ENCODE data around the gene RTL10. TPM values are rescaled to one million over a fixed set of nuclear protein-coding genes. Genes with fewer than 3 reads are reported as not detected.

Gene RTL10
- total and polyA plus RNA-seq, 10 of the 15 experiments (the other 5 are each of a cell fraction or from before 2014, with no cell fraction given) = 5.3 to 18.1 (median 10.3) TPM

DNA sequence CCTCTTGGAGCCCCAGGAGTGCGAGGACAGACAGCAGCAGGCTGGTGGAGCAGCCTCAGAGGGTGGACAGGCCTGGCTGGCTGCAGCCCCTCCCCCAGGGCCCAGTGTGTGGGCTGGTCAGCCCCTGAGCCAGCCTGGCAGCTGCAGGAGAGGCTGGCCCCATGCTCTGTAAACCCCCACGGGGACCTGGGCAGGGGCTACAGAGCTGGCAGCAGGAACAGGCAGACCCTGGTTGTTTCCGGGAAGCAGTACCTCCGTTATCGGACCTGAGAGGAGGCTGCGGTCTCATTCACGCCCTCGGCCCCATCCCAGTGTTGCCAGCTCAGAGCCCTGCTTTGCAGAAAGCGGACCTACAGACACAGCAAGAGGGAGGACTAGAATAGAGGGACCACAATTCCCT lies 48.4 kb upstream of the RTL10 start (continued):
- TF ChIP-seq GABPA (IDR thresholded peaks at IDR 0.05; ENCODE audit: low read depth) (no peak), MXI1 (IDR thresholded peaks at IDR 0.05; ENCODE audit: low read depth, low read length) (no peak), SREBF1 (IDR thresholded peaks at IDR 0.05; ENCODE audit: low read length) (no peak), NR2C2 (IDR thresholded peaks at IDR 0.05; ENCODE audit: borderline replicate concordance, control insufficient read depth, insufficient read length, low read depth) (no peak), FOXM1 (IDR thresholded peaks at IDR 0.05; ENCODE audit: low read depth, low read length) (no peak), ELK1 (IDR thresholded peaks at IDR 0.05; ENCODE audit: low read depth, low read length) (no peak), IRF4 (IDR thresholded peaks at IDR 0.05; ENCODE audit: low read depth, low read length) (no peak), MTA2 (IDR thresholded peaks at IDR 0.05; ENCODE audit: low read depth) (no peak)
- TF ChIP-seq, protein P1, sequence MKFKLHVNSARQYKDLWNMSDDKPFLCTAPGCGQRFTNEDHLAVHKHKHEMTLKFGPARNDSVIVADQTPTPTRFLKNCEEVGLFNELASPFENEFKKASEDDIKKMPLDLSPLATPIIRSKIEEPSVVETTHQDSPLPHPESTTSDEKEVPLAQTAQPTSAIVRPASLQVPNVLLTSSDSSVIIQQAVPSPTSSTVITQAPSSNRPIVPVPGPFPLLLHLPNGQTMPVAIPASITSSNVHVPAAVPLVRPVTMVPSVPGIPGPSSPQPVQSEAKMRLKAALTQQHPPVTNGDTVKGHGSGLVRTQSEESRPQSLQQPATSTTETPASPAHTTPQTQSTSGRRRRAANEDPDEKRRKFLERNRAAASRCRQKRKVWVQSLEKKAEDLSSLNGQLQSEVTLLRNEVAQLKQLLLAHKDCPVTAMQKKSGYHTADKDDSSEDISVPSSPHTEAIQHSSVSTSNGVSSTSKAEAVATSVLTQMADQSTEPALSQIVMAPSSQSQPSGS (IDR thresholded peaks at IDR 0.05; ENCODE audit: low read length) = no peak

DNA sequence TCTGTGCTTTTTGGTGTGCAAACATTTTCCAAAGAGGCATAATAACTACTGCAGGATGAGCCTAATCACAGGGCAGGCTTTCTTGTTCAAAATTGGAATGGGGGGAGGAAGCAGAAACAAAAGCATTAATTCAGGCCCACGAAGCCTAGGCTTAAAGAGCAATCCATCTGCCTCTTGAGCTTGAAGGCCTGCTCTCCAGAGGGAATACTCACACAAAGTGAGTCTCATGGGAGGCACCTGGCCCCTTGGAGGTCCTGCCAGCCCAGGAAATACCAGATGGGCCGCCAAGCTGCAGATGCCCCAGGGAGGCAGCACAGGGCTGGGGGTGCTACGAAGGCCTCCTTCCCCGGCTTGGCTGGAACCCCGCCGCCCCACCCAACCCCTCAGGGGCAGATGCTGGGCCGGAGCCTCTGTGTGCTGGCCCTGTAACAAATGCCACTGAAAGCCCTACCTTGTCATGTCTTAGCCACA lies 47.6 kb upstream of the RTL10 start:
- BruUV-seq (replicated peaks) = no TSS peak
- in situ Hi-C loops (cut with MboI) (no loop called here), intact Hi-C loops (cut with micrococcal nuclease; ENCODE audit: unreplicated experiment) (no loop called here)
- POLR2A ChIA-PET = no interaction called here
- H3K4me1 ChIP-seq (ENCODE audit: control insufficient read depth, insufficient read depth, low read length) = no peaks in the 10 kb centered on the region
- no peaks in the 10 kb centered on the region; a peak in 1 of 4 replicates for H3K36me3 ChIP-seq (ENCODE audit: control insufficient read depth in 2 of 2, insufficient read depth in 2 of 2, low read length in 1 of 2)
- H3K4me2 ChIP-seq (ENCODE audit: control insufficient read depth, insufficient read depth) = no peak overlapping the region
- H3K27me3 ChIP-seq (replicated peaks in 1 of 2; ENCODE audit: control insufficient read depth in 2 of 2, insufficient read depth in 2 of 2, low read length in 1 of 2) = no peaks in the 10 kb centered on the region
- no peak overlapping the region for H3K27ac ChIP-seq (ENCODE audit: control insufficient read depth, insufficient read depth)
- no peak overlapping the region for H3K9ac ChIP-seq (ENCODE audit: control insufficient read depth, insufficient read depth, low read length)
- FAIRE-seq = no peak
- H4K20me1 ChIP-seq (ENCODE audit: control insufficient read depth, insufficient read depth) = no peaks in the 10 kb centered on the region
- no peak for DNase-seq (ENCODE audit: low read depth, low spot score)
- no peak for ATAC-seq
- H3K4me3 ChIP-seq = no peak overlapping the region
- SMC1A ChIA-PET (ENCODE audit: uncharacterized antibody, unreplicated experiment) = no interaction called here
- no peak overlapping the region for H2AFZ ChIP-seq (ENCODE audit: control insufficient read depth, low read depth, low read length)
- RAD21 ChIA-PET (ENCODE audit: unreplicated experiment) = no interaction called here
- WGBS (ENCODE audit: insufficient coverage, insufficient replicate concordance, low lambda C conversion rate, missing lambda C conversion rate) = 85% methylated on average over 6 of the region's 7 CpGs
- H3K9me3 ChIP-seq (replicated peaks; ENCODE audit: control insufficient read depth, insufficient read depth, low read length) = no peaks in the 10 kb centered on the region
- no peaks in the 10 kb centered on the region for H3K79me2 ChIP-seq (ENCODE audit: control insufficient read depth, insufficient read depth, low read length)
- CTCF ChIA-PET = no interaction called here
- TF ChIP-seq USF2 (IDR thresholded peaks at IDR 0.05; ENCODE audit: borderline replicate concordance, low read depth, low read length) (no peak), EGR1 (IDR thresholded peaks at IDR 0.05; ENCODE audit: borderline replicate concordance in 1 of 2, low read depth in 2 of 2, low read length in 2 of 2) (no peak)
- TF ChIP-seq, protein P2, sequence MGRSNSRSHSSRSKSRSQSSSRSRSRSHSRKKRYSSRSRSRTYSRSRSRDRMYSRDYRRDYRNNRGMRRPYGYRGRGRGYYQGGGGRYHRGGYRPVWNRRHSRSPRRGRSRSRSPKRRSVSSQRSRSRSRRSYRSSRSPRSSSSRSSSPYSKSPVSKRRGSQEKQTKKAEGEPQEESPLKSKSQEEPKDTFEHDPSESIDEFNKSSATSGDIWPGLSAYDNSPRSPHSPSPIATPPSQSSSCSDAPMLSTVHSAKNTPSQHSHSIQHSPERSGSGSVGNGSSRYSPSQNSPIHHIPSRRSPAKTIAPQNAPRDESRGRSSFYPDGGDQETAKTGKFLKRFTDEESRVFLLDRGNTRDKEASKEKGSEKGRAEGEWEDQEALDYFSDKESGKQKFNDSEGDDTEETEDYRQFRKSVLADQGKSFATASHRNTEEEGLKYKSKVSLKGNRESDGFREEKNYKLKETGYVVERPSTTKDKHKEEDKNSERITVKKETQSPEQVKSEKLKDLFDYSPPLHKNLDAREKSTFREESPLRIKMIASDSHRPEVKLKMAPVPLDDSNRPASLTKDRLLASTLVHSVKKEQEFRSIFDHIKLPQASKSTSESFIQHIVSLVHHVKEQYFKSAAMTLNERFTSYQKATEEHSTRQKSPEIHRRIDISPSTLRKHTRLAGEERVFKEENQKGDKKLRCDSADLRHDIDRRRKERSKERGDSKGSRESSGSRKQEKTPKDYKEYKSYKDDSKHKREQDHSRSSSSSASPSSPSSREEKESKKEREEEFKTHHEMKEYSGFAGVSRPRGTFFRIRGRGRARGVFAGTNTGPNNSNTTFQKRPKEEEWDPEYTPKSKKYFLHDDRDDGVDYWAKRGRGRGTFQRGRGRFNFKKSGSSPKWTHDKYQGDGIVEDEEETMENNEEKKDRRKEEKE (IDR thresholded peaks at IDR 0.05) = no peak
- TF ChIP-seq, protein P3, sequence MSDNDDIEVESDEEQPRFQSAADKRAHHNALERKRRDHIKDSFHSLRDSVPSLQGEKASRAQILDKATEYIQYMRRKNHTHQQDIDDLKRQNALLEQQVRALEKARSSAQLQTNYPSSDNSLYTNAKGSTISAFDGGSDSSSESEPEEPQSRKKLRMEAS (IDR thresholded peaks at IDR 0.05; ENCODE audit: low read depth, low read length) = no peak
